ENCODE results near the gene MYLK3.
"Not testable (repeated sequence)": the region's sequence is repeated elsewhere in the genome, so short reads cannot be mapped to it uniquely, and the experiment has no call there.

The MYLK3 gene

GRCh38 chr16:46747777-46748651 lies at the start of gene MYLK3:
Gene MYLK3 (minus strand): TSS chr16:46748344. CDS start chr16:46748193, 151 bp downstream.
- Mint-ChIP-seq H3K27ac (no peak within 1 kb of the TSS), H3K4me1 (ENCODE audit: low read depth) (peaks cover 5% of the 10 kb centered on the region), H3K9me3 (no peaks in the 10 kb centered on the region), H3K4me3 (no peak within 1 kb of the TSS), H3K36me3 (ENCODE audit: low read depth) (no peaks in the 10 kb centered on the region), H3K27me3 (no peaks in the 10 kb centered on the region)

GRCh38 chr16:46797501-46797900 lies 49.4 kb upstream of the MYLK3 start:
- Mint-ChIP-seq H3K9me3 (peaks cover 23% of the 10 kb centered on the region), H3K4me1 (ENCODE audit: low read depth) (no peaks in the 10 kb centered on the region), H3K27me3 (no peaks in the 10 kb centered on the region), H3K27ac (no peak overlapping the region), H3K4me3 (no peak overlapping the region), H3K36me3 (ENCODE audit: low read depth) (peaks cover 49% of the 10 kb centered on the region)

GRCh38 chr16:46796764-46797269 lies 48.7 kb upstream of the MYLK3 start:
- Mint-ChIP-seq H3K4me3 (no peak overlapping the region), H3K27me3 (no peaks in the 10 kb centered on the region), H3K27ac (no peak overlapping the region), H3K9me3 (peaks cover 24% of the 10 kb centered on the region), H3K36me3 (ENCODE audit: low read depth) (peaks cover 48% of the 10 kb centered on the region), H3K4me1 (ENCODE audit: low read depth) (peaks cover 2% of the 10 kb centered on the region)

GRCh38 chr16:46793841-46794240 lies 45.7 kb upstream of the MYLK3 start:
- Mint-ChIP-seq H3K27me3 (no peaks in the 10 kb centered on the region), H3K9me3 (peaks cover 26% of the 10 kb centered on the region), H3K36me3 (ENCODE audit: low read depth) (peaks cover 45% of the 10 kb centered on the region), H3K4me3 (no peak overlapping the region), H3K4me1 (ENCODE audit: low read depth) (peaks cover 23% of the 10 kb centered on the region), H3K27ac (no peak overlapping the region)

- peaks cover 29% of the 10 kb centered on the region for H3K36me3 Mint-ChIP-seq (ENCODE audit: low read depth)
- H3K4me1 Mint-ChIP-seq (ENCODE audit: low read depth), result peaks cover 29% of the 10 kb centered on the region
- no peak overlapping the region for H3K27ac Mint-ChIP-seq
- no peaks in the 10 kb centered on the region for H3K27me3 Mint-ChIP-seq
- peaks cover 28% of the 10 kb centered on the region for H3K9me3 Mint-ChIP-seq
- peak overlapping the region; percentile 74 for H3K4me3 Mint-ChIP-seq
Measured at GRCh38 chr16:46790599-46791270, 42.6 kb upstream of the MYLK3 start.

- Mint-ChIP-seq H3K27ac (peak overlapping the region; percentile 60), H3K4me3 (peak overlapping the region; percentile 74), H3K9me3 (peaks cover 22% of the 10 kb centered on the region), H3K4me1 (ENCODE audit: low read depth) (peaks cover 29% of the 10 kb centered on the region), H3K36me3 (ENCODE audit: low read depth) (peaks cover 19% of the 10 kb centered on the region), H3K27me3 (no peaks in the 10 kb centered on the region)
Measured at GRCh38 chr16:46789499-46790414, 41.6 kb upstream of the MYLK3 start.

- Mint-ChIP-seq H3K4me1 (ENCODE audit: low read depth) (peaks cover 32% of the 10 kb centered on the region), H3K27ac (no peak overlapping the region), H3K36me3 (ENCODE audit: low read depth) (peaks cover 14% of the 10 kb centered on the region), H3K4me3 (peak overlapping the region; percentile 1), H3K9me3 (peaks cover 17% of the 10 kb centered on the region), H3K27me3 (no peaks in the 10 kb centered on the region)
Measured at GRCh38 chr16:46788891-46789474, 40.8 kb upstream of the MYLK3 start.

- Mint-ChIP-seq H3K9me3 (peaks cover 13% of the 10 kb centered on the region), H3K27ac (no peak overlapping the region), H3K4me1 (ENCODE audit: low read depth) (peaks cover 39% of the 10 kb centered on the region), H3K27me3 (no peaks in the 10 kb centered on the region), H3K36me3 (ENCODE audit: low read depth) (peaks cover 10% of the 10 kb centered on the region), H3K4me3 (no peak overlapping the region)
Measured at GRCh38 chr16:46787909-46788308, 39.8 kb upstream of the MYLK3 start.

- Mint-ChIP-seq H3K4me3 (no peak overlapping the region), H3K4me1 (ENCODE audit: low read depth) (peaks cover 24% of the 10 kb centered on the region), H3K9me3 (peaks cover 9% of the 10 kb centered on the region), H3K27me3 (no peaks in the 10 kb centered on the region), H3K36me3 (ENCODE audit: low read depth) (peaks cover 5% of the 10 kb centered on the region), H3K27ac (no peak overlapping the region)
Measured at GRCh38 chr16:46785076-46785845, 37.1 kb upstream of the MYLK3 start.

GRCh38 chr16:46784569-46784968 lies 36.4 kb upstream of the MYLK3 start:
- H3K4me3 Mint-ChIP-seq; H3K36me3 Mint-ChIP-seq (ENCODE audit: low read depth); H3K9me3 Mint-ChIP-seq; H3K27me3 Mint-ChIP-seq; H3K27ac Mint-ChIP-seq: not testable (repeated sequence)
- peaks cover 19% of the 10 kb centered on the region for H3K4me1 Mint-ChIP-seq (ENCODE audit: low read depth)

GRCh38 chr16:46783800-46784199 lies 35.7 kb upstream of the MYLK3 start:
- Mint-ChIP-seq H3K36me3 (ENCODE audit: low read depth) (peaks cover 5% of the 10 kb centered on the region), H3K4me3 (no peak overlapping the region), H3K4me1 (ENCODE audit: low read depth) (peaks cover 15% of the 10 kb centered on the region), H3K27ac (no peak overlapping the region), H3K27me3 (no peaks in the 10 kb centered on the region), H3K9me3 (peaks cover 9% of the 10 kb centered on the region)

GRCh38 chr16:46782320-46782719 lies 34.2 kb upstream of the MYLK3 start:
- H3K36me3 Mint-ChIP-seq (ENCODE audit: low read depth), result peaks cover 5% of the 10 kb centered on the region
- H3K27me3 Mint-ChIP-seq, result no peaks in the 10 kb centered on the region
- no peak overlapping the region for H3K4me3 Mint-ChIP-seq
- H3K4me1 Mint-ChIP-seq (ENCODE audit: low read depth), result peaks cover 10% of the 10 kb centered on the region
- H3K27ac Mint-ChIP-seq, result no peak overlapping the region
- H3K9me3 Mint-ChIP-seq, result peaks cover 9% of the 10 kb centered on the region

GRCh38 chr16:46777804-46778203 lies 29.7 kb upstream of the MYLK3 start:
- no peaks in the 10 kb centered on the region for H3K4me1 Mint-ChIP-seq (ENCODE audit: low read depth)
- H3K4me3 Mint-ChIP-seq, result no peak overlapping the region
- H3K27me3 Mint-ChIP-seq, result no peaks in the 10 kb centered on the region
- no peaks in the 10 kb centered on the region for H3K9me3 Mint-ChIP-seq
- no peak overlapping the region for H3K27ac Mint-ChIP-seq
- H3K36me3 Mint-ChIP-seq (ENCODE audit: low read depth), result no peaks in the 10 kb centered on the region

GRCh38 chr16:46775214-46775613 lies 27.1 kb upstream of the MYLK3 start:
- Mint-ChIP-seq H3K36me3 (ENCODE audit: low read depth) (no peaks in the 10 kb centered on the region), H3K27ac (no peak overlapping the region), H3K4me3 (no peak overlapping the region), H3K9me3 (no peaks in the 10 kb centered on the region), H3K27me3 (no peaks in the 10 kb centered on the region), H3K4me1 (ENCODE audit: low read depth) (no peaks in the 10 kb centered on the region)
